ENCODE data around the gene CROCC2. TPM values are rescaled to one million over a fixed set of nuclear protein-coding genes. Genes with fewer than 3 reads are reported as not detected.
A peak's percentile ranks its signal among the peaks of the same experiment; 100 is the strongest.

CROCC2 gene
- total RNA-seq, 1 donor from 2014 or later, result not detected

DNA sequence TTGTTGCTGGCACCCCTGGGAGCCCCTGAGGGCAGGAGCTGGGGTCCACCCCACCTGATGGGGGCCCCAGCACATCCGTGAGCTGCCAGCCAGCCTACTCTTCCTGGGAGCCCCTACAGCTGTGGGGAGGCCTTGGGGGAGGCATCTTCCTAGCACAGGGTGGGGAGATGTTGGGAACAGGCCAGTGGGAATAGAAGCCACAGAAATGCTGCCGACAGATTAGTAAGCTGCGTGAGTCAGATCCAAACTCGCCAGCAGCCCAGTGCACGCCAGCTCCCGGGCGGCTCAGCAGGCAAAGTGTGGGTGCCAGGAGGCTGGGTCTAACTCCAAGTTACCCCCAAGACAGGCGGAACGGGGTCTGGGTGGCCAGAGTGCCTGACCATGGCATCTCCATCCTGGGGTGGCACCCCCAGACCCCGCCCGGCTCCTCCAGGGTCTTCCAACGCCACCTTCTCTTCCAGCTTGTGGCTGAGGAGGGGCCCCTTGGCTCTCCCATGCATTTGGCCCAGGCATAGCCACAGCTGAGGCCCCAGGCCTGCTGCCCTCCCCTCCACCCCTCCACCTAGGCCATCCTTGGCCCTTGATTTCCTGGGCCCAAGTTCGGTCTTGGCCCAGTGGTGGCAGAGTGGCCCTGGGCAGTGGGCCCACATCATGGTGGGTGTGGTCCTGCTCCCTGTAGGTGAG is 15.3 kb downstream of the CROCC2 start:
- peak; percentile 50 for DNase-seq

DNA sequence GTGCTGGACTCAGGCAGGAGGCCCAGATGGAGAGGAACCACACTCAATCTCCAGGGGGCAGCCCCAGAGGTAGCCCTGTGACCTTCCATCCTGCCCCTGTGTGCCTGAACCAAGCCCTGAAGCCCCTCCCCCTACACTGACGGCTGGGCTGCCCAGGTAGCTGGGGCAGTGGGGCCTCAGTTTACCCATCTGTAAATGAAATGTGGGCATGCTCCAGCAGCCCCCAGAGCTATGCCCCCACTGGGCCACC is 15.8 kb downstream of the CROCC2 start:
- no peak for DNase-seq

- no peak for DNase-seq
These were observed 16.3 kb downstream of the CROCC2 start for GRCh38 chr2:240922245-240922981.

GRCh38 chr2:240922982-240923537 is 16.9 kb downstream of the CROCC2 start:
- DNase-seq, result no peak

DNA sequence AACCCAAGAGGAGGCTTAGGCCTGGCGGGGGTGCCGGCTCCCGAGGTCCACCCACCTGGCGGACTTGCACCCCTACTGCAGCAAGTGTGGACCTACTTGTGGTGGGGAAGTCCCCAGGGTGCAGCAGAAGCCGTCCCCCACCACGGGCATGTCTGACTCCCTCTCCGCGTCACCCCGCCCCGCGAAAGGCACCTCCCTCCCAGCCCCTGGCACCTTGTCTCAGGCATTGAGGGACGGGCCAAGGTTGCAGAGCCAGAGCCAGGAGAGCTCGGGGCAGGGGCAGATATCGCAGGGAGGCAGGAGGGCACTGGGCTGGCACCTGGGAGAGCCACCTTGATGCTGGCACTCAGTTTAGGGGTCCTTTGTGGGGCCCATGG is 19.0 kb downstream of the CROCC2 start:
- DNase-seq, result no peak

- DNase-seq, result no peak
These were observed 19.7 kb downstream of the CROCC2 start for GRCh38 chr2:240925568-240926515.

DNA sequence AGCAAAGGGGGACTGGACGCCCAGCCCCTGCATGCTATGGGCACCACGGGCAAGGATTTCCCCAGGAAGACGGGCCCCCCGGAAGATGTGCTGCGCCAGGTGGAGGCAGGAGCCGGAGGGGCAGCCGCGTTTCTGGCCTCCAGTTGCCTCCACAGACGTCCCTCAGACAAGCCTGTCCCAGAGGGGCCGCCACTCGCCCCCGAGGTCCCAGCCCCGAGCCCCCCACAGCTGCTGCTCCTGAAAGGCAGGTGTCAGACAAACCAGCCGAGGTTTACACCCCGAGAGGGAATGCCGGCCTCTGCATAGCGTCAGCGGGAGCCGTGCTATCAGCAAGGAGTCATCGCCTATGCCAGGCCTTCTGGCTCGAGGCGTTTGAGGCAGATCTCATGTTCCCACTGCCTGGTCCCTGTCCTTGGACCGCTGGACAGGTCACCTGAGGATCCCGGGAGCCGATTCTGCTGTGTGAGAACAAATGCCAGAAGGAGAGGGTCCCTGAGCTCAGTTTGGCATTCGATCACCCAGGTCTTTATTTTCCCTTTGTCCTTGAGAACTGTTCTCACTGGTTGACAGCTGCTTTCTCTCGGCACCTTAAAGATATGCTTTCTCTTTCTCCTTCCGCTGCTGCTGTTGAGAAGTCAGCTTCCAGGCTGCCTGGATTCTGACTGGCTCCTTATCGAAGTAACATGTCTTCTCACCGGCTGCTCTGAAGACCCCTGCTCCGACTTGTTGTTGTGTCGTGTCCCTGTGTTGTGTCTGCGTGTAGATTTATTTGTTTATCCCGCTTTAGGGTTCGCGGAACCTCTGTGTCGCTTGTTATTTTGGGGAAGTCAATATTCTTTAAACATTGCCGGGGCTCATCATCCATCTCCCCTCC is 20.6 kb downstream of the CROCC2 start:
- no peak for DNase-seq

DNA sequence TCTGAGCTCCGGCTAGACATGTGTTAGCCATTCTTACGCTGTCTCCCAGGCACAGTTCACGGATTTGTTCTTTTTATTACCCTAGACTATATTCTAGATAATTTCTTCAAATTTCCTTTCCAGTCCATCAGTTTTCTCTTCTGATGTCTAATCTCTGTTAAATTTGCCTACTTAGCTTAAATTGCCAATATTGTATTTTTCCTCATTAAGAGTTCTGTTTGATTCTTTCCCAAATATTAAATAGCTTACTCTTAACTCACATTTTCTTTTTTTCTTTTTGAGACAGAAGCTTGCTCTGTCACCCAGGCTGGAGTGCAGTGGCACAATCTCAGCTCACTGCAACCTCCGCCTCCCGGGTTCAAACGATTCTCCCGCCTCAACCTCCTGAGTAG is 21.2 kb downstream of the CROCC2 start:
- DNase-seq, result no peak

DNA sequence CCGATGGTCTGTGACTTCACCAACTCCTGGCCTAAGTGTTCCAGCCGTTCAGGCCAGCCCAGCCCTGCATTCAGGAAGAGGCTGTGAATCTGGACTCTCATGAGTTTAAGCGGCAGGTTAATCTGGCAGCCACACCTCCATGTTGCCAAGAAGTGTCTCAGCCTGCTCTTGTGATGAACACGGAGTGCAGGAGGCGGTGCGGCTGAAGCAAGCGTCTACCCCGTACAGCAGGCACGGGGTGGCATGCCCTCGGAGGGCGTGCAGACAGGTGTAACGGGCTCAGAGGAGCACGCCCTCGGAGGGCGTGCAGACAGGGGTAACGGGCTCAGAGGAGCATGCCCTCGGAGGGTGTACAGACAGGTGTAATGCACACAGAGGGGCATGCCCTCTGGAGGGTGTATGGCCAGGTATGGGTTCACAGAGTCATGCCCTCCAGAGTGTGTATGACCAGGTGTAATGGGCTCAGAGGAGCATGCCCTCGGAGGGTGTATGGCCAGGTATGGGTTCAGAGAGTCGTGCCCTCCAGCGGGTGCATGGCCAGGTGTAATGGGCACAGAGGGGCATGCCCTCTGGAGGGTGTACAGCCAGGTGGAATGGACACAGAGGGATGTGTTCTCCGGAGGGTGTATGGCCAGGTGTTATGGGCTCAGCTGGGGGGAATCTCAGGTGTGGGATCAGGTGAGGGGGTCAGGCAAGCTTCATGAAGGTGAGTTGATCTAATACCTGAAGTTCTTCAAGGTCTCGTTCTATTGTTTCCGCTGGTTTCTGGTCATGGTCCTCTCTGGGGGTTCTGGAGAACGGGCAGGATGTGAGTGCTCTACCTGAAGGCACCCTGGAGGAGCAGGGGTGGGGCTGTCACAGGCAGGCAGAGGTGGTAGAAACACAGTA is 22.6 kb downstream of the CROCC2 start:
- no peak for DNase-seq

- no peak for DNase-seq
These were observed 23.4 kb downstream of the CROCC2 start for GRCh38 chr2:240929364-240930095.

DNA sequence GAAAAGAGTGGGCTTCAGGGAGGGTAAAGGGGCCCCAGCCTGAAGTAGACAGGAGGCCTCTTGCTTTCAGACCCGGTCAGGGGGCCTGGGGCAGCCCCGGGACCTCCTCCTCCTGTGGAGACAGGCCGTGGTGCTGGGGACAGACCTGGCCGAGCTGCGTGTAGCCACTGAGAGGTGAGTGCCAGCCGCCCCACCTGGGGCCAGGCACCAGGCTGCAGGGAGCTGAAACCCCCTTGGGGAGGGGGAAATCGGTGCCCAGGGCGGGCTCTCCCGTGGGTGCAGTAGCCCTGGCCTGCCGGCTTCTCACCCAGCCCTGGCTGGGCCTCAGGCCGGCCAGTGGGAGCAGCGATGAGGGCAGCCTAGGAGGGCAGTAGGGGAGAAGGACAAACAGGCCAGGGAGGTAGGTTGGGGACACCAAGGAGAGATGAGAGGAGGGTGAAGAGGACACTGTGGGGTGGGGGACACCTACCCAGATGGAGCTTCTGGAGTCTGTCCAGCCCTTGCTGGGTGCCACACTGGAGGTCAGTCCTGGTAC is 24.0 kb downstream of the CROCC2 start:
- no peak for DNase-seq

DNA sequence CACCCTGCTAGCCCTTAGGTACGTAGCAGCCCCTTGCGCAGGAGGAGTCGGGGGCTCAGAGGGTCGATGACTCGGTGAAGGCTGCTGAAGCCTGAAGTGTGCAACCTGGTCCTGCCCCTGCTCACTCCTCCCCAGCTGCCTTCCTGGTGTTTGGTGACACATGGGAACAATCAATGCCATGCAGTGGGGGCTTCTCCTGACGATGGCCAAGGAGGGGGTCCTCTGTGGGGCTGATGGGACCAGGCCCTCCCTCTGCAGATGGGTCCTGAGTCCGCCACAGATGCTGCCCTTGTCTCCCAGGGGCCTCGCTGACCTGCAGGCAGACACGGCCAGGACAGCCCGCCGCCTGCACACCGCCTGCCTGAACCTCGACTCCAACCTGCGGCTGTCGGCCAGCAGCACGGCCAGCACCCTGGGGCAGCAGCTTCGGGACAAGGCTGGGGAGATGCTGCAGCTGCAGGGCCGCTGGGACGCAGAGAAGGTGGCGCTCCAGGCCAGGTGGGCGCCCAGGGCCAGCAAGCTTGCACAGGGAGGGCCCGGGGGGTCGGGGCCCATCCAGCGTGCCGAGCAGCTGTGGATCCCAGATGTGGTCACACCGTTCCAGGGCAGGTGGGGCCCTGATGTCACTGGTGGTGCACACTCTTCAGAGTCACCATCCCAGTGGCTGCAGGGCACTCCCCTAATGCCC is 24.6 kb downstream of the CROCC2 start:
- DNase-seq, result no peak

DNA sequence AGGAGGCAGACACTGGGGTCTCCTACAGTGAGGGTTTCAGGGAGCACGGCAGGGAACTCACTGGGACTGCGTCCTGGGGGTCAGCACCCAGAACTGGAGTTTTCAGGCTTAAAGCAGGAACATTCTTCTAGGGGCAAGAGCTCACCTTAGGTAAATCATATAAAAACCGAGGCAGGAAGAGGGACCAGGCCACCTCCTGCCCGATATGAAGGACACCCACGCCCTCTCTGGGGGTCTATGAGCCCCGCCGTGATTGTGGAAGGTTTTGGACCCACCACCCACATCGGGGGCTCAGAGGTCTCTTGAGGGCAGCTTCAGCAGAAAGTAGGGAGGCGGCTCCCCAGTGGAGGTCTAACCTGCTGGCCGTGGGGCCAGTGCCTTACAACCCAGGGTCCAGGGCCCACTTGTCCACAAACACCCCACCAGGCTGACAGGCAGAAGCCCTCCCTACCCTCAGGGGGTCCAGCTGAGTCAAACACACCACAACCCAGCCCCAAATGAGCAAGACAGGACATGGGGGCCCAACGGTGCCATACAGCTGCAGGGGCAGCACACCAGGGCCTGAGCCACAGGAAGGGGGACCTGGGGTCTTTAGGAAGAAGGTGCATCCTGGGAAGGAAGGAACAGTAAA is 25.3 kb downstream of the CROCC2 start:
- no peak for DNase-seq

GRCh38 chr2:240932001-240932723 is 26.0 kb downstream of the CROCC2 start:
- DNase-seq, result no peak

- no peak for DNase-seq
These were observed 26.6 kb downstream of the CROCC2 start for GRCh38 chr2:240932724-240933047.

DNA sequence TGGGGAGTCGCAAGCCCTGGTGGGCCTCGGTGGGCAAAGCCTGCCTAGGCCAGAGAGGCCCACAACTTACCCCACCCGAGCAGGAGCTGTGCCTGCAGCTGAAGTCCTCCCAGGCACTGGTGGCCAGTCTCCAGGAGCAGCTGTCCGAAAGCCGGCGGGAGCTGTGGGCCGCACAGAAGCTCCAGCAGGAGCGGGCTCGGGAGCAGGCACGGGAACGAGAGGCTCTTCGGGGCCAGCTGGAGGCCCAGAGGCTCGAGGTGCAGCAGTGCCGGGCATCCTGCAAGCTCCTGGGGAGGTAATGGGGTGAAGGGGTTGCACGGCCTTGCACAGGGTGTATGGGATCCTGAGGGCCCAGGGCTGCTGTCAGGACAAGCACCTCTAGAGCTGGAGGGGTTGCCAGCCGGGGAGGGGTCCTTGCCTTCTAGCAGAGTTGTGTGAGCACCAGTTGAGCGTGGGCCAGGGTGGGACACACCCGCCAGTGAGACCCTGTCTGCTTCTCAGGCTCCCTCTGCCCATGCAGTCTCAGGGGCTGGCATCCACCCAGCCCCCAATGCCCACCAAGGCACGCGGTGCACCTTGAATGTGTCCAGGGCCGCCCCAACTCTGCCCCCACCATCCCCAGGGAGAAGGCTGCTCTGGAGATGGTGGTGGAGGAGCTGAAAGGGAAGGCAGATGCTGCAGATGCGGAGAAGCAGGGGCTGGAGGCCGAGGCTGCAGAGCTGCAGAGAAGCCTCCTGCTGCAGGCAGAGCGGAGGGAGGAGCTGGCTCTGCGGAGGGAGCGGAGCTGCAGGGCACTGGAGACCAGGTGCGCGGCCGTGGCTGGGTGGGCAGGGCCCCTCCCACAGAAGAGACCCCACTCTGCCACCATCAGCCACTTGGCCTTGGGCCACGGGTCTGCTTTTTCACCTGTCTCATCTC is 27.2 kb downstream of the CROCC2 start:
- DNase-seq, result peak; percentile 69

Data from tongue (tissue), 2 donors.